GM21367 (cell line): Measurements from ENCODE around the gene FHOD3.

Experiments used
- ATAC-seq: cut with Tn5 transposase; IDR thresholded peaks from one replicate; pipeline ENCODE4 v1.9.1; 2021; ENCODE audit not compliant: unreplicated experiment

Gene FHOD3

DNA sequence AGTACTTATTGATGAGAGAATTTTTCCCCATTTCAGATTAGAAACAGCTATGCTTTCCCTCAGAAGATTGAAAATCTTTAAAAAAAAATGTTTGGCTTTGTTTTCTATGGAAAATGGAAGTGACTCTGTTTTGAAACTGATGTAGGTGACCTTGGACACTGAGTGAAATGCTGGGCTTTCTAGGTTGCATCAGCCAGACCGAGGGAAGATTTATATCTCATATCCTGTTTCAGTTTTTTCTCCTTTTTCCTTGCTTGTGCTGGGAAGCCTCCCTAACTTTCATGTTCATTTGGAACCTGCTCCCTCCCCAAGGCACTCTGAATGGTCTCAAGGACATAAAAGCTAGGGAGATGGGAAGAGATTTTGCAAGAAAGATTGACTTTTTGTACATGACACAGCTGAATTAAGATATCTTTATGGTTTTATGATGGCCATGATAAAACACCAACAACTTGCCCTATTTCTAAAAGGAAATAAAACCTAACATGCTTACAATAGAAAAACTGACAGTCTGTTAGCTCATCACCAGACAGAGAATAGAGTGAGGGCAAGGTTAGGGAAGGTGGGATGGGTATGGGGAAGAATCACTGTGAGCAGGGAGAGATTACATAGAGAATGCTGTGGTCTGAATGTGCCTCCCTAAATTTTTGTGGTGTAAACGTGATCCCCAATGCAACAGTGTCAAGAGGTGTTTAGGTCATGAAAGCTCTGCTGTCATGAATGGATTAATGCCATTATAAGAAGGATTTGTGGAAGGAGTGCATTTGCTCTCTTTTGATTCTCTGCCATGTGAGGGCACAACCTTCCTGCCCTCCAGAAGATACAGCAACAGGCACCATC, 281.6 kb downstream of the FHOD3 start:
- no peak for ATAC-seq

DNA sequence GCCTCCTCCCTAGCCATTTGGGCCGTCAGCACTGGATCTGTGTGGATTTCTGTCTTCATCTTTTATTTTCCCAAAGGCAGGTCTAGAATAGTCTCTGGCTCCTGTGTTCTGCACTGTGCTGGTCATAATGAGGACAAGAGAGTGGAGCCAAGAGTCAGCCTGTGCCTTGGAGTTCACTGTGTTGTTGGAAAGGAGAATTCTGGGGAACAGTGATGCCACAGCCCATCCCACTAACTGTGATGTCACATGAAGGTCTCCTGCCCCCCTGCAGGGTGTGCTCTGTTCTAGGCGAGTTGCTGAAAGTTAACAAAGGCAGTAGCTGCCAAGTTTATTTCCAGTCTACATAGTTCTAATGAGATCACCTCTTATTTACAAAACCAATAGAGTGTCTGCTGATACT, 282.8 kb downstream of the FHOD3 start:
- ATAC-seq: no peak

GRCh38 chr18:36580874-36581750, 283.6 kb downstream of the FHOD3 start:
- no peak for ATAC-seq

GRCh38 chr18:36582988-36583745, 285.7 kb downstream of the FHOD3 start:
- ATAC-seq: no peak

DNA sequence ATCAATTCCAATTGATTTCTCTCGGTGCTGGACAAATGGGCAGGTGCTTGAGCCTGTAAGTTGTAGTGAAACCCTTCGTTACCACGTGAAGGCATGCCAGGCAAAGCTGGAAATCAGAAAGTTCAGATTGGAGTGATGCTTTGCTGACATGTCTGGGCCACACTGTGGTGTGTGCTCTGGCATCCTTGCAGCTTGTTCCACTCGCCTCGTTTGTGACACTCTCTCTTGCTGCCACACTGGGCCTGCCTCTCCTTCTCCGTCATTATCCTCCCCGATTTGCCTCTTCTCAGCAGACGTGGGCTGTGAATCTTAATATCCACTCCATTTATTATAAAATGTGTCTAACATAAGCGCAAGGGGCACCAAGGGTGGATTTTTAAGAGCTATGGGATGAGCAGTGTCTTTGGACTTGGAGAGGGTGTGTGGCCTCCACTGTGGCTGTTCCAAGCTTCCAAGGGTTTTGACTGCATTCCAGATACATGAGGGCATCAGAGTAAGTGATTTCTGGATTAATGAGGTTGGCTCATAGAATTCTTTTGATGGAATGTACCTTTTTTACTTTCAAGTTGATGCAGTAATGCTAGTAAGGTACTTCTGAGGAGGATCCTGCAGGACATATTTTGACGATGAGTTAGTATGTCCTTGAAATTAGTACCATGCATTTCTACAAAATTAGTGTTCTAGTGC, 292.5 kb downstream of the FHOD3 start:
- ATAC-seq: no peak

DNA sequence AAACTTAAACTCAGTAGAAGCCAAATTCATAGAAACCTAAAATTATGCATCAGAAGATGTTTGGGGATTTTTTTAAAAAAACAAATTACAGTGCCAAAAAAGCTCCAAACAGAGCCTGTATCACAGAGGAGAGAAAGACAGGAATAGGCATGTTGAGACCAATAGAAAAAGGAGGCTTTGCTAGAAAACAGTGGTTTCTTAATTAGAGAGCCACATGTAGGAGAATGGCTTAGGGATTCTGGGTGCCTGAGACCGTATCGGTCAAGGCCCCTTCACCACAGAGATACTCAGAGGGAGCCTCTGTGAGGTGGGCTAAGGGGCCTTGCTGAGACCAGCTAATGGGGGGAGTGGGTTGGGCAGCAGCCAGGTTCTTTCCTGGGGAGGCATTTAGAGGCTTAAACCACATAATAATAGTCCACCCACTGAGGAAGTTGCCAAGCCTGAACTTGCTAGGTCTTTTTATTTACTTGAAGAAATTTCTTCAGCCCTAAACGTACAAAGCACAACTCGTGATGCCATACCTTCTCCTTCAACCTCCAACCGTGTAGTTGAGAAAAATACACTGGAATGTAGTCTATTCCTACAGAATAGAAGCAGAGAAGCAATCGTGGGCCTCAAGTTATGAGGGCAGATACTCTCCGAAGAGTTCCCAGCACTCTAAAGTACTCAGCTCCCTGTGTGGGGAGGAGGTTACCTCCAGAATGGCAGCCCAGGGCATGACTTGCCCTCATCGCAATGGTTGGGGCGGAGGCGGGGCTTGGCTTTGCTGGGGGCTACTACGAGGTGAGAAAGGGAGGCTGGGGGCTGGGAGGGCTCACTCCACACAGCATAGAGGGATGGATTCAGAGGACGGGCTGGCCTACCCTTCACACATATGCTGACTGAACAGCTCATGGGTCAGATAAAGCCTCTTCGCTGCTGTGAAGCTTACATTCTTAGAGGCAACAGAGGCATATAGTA, 293.4 kb downstream of the FHOD3 start:
- no peak for ATAC-seq

GRCh38 chr18:36592282-36592681, 294.8 kb downstream of the FHOD3 start:
- no peak for ATAC-seq

GRCh38 chr18:36593001-36593400, 295.5 kb downstream of the FHOD3 start:
- ATAC-seq: no peak

DNA sequence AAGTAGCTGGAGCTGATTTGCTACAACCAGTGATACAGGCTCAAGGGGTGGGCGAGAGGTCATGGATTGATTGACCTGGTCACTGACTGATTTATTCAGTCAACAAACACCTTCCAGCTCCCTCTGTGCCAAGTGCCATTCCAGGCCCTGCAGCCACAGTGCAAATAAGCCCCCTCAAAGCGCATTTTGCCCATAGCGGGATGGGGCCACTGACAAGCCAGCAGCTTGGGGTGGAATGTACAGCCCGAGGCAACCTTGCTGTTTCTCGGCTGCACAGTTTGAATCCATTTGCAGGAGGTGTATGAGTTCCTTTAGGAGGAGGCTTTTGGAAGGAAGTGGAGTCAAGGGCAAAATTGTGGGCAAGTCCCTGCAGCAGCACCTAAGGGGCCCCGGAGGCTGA, 296.1 kb downstream of the FHOD3 start:
- no peak for ATAC-seq

DNA sequence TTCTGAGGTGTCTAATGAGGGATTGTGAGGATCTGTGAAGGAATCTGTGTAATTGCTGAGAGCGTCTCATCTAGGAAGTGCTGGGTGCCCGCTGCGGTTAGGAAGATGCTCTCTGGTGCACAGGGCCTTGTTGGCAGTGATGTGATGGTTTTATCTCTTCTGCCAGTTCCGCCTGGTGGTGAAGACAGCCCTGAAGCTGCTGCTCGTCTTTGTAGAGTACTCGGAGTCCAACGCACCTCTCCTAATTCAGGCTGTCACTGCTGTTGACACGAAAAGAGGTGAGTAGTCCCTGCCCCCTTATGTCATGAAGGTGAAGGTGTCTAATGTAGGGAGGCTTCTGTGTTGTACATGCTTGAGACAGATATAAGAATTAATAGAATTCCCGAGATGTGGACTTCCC, 297.1 kb downstream of the FHOD3 start:
- no peak for ATAC-seq

DNA sequence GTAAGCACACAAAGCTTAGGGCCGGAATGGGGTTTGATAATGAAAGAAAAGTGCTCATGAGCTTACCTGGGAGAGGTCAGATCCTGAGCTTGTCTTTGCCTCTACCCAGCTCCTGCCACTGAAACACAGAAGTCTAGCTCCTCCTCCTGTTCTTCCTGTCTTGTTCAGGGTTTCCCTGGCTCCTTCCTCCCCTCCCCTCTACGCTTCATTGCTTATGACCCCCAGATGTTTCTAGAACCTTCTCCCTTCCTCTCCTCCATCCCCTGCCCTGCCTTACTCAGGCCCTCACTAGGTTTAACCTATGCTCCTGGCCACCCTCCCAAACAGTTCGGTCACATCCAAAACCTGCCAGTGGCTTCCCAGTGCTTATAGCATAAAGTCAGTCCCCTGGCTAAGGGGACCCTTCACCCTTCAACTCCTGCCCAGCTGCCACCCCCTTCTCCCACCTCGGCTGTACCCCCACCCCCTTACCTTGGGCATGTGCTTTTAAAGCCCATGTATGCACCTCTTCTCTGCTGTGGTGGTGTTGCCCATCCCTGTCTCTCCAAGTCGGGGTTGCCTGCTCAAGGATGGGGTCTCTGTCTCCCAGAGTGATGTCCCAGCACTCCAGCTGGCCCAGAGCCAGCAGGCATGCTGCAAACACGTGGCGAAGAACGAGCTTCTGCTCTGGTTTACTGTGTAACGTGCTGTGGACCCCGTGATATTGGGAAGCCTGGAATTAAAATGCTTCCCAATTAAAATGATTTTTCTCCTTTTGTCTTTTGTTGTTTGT, 297.7 kb downstream of the FHOD3 start:
- no peak for ATAC-seq

GRCh38 chr18:36595818-36596215, 298.3 kb downstream of the FHOD3 start:
- ATAC-seq: no peak

DNA sequence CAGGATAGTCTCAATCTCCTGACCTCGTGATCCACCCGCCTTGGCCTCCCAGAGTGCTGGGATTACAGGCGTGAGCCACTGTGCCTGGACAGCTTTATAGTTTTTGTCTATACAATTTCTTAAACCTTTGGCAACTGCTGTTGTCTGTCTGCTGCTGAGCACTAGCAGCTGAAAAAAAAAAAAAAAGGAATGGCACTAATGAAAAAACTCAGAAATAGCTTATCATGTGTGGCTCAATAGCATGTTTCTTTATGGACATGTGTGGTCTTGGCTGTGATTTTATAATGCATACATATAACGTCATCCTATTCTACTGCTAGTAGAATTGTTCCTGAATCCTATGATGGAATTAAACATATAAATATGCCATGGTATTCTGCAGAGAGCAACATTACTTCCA, 300.1 kb downstream of the FHOD3 start:
- no peak for ATAC-seq

- ATAC-seq: no peak
Measured at GRCh38 chr18:36600548-36600947, 303.0 kb downstream of the FHOD3 start.

DNA sequence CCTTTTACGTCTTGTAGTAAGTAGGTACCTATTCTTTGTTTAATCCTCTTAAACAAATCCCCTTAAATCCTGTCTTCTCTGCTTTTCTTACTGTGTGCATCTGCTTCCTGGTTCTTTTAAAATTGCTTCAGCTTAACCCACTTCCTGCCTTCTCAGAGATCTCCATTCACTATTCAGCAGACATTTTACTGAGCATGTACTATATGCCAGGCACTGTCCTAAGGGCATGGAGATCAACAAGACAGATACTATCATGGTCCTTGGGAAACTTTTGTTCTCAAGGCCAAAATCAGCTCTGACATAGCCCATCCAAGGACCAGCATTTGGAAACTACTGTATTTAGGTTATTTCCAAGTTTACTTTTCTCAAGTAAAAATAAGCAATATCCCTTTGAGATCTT, 303.8 kb downstream of the FHOD3 start:
- ATAC-seq: no peak

DNA sequence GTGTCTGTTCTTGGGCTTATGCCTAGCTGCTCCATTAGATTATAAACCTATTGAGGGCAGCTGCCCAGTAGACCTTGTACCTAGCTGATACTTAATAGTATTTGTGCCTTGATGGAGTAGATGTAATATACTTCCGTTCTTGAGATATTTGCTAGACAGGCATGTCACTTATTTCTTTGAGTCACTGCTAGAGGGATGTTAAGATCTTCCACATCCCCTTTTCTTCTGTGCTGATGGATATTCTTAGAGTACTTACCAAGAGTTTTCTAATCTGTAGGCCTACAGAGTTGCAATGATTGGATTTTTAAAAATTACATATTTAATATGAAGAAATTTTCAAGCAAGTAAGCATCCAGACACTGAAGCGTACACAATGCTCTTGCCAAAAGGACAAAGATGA, 304.6 kb downstream of the FHOD3 start:
- ATAC-seq: no peak

DNA sequence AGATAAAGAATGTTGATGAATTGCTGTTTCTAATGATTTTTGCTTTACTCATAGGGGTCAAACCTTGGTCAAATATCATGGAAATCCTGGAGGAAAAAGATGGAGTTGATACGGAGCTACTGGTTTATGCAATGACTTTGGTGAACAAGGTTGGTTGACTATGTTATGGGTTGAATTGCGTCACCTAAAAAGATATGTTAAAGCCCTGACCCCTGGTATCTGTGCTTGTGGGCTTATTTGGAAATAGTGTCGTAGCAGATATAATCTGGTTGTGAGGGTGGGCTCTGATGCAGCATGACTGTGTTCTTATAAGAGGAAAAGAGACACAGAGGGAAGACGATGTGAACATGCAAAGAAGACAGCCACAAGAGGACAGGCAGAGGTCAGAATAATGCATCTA, 305.1 kb downstream of the FHOD3 start:
- no peak for ATAC-seq

DNA sequence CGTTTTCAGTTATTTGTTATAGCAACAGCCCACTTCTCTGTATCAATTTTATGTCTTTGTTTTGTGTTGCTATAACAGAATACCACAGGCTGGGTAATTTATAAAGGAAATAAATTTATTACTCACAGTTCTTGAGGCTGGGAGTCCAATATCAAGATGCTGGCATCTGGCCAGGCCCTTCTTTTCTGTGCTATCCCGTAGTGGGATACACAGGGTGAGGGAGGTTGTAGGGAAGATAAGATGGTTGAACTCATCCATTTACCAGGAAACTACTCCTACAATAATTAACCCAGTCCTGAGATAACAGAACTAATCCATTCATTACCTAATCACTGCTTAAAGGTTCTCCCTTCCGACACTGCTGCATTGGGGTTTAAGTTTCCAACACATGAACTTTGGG, 310.6 kb downstream of the FHOD3 start:
- no peak for ATAC-seq

- no peak for ATAC-seq
Measured at GRCh38 chr18:36610258-36610657, 312.7 kb downstream of the FHOD3 start.
